GM11168 (cell line): ENCODE data around the gene CSTPP1.

Source experiments
- in situ Hi-C: fragments of 300-500 bp; cut with MboI; formaldehyde crosslinking; loops from one replicate; pipeline ENCODE4 v1.12.0; 2022; ENCODE audit warnings: low sequenced_read_pairs; ENCODE audit not compliant: unreplicated experiment

The CSTPP1 gene

DNA sequence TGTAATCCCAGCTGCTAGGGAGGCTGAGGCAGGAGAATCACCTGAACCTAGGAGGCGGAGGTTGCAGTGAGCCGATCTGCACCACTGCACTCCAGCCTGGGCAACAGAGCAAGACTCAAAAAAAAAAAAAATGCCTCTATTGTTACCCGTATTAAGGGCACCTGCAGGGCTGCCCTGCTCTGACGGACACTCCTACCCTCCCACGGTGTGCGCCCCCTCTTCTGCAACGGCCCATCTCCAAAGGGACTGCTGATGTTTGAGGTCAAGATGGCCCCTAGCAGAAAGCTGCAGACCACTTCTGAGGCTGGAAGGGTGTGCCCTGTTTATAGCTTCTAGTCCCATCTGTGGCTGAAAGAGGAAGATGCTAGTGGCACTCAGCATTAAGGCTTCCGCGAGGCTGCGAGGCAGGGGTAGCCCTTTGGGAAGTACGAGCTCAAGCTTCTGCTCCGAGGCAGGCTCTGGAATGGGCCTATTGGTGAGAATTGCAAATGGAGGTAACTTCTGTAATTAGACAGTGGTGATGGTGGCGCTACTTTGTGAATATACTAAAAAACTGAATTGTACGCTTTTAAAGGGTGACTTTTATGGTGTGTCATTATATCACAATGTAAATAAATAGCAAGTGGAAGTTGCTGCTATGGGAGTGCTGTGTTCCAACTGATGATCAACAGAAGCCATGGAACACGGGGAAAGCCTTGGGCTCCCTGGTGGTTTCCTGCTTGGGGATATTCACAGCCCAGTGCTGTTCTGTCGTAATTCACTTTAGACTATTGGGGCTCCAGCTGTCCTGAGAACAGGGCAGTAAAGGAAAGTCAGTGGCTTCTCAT, 215.8 kb downstream of the CSTPP1 start:
- in situ Hi-C loops: loop anchor here (5.0 kb wide), 1 partner anchor 265 kb away; no protein-coding TSS in a partner anchor

GRCh38 chr11:47152953-47153950, 216.7 kb downstream of the CSTPP1 start:
- in situ Hi-C loops: loop anchor here (5.0 kb wide), 1 partner anchor 266 kb away; no protein-coding TSS in a partner anchor

DNA sequence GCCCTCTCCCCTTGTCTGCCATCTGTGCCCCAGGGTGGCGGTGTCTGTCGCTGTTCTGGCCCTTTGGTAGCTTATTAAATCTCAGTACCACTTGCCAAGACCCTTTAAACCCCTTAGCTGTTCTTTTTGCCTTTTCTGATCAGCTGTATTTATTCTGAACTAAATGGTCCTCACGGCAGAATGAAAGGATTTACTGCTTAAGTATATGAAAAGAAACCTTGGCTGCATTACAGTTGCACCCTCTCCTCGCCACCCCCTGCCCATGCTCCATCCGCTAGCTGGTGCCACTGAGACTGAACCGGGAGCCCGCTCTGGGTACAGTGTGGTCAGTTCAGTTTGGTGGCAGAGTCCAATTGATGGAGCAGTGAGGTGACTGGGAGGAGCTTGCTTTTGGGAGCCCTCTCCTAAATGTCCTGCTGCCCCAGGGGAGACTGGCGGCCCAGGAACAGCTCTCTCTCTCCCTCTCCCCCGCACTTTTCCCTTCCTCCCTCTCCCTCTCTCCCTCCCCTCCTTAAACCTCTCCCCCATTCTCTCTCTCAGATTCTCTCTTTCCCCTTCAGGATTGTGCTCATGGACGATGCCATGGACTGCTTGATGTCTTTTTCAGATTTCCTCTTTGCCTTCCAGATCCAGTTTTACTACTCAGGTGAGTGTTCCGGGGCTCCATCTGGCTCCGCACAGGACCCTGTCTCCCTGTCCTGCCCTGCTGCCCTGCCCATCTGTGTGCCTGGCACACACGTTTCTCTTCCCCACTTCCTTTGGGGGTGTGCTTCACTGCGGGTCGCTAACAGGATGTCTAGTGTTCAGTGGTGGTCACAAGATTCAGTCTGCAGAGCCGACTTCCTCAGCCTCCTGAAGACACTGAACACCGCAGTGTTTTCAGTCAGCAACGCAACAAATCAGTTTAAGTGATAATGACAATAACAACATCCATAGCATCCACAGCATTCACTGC, 218.3 kb downstream of the CSTPP1 start:
- in situ Hi-C loops: loop anchor here (5.0 kb wide), 1 partner anchor 268 kb away; no protein-coding TSS in a partner anchor

DNA sequence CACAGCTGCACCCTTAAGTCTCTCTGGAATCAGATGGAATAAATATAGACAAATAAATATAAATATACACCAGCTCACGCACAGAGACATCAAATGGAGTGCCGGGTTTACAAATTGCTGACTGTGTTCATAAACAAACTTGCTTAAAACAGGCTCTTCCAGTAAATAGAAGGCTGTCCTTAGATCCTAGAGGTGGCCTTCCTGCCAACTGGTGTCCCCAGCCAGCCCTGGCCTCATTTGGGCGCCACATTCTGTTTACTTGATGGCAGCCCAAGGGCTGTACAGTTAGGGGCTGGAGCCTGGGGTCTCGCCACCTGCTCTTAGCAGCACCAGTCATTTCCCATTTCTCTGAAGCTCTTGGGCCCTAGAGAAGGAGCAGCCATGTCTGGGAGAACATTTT, 219.3 kb downstream of the CSTPP1 start:
- in situ Hi-C loops: no loop called here

GRCh38 chr11:47156333-47156732, 219.8 kb downstream of the CSTPP1 start:
- in situ Hi-C loops: no loop called here

GRCh38 chr11:47156951-47157350, 220.4 kb downstream of the CSTPP1 start:
- in situ Hi-C loops: no loop called here

GRCh38 chr11:47157805-47158204, 221.2 kb downstream of the CSTPP1 start:
- in situ Hi-C loops: no loop called here

DNA sequence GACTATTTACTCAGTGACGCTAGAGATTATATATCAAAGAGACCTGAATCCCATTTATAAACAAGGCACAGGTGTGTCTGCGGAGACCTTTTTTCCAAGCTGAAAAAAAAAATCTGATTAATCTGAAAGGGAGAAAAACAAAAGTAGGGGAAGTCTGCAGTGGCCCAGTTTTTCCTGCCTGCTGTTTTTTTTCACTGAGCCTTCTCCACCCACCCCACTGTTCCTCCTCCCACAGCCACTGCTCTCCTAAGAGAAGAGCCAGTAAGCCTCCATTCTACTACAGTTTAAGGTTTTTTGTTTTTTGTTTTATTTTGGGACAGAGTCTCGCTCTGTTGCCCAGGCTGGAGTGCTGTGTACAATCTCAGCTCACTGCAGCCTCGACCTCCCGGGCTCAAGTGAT, 221.7 kb downstream of the CSTPP1 start:
- in situ Hi-C loops: no loop called here

GRCh38 chr11:47160753-47161133, 224.2 kb downstream of the CSTPP1 start:
- in situ Hi-C loops: no loop called here

DNA sequence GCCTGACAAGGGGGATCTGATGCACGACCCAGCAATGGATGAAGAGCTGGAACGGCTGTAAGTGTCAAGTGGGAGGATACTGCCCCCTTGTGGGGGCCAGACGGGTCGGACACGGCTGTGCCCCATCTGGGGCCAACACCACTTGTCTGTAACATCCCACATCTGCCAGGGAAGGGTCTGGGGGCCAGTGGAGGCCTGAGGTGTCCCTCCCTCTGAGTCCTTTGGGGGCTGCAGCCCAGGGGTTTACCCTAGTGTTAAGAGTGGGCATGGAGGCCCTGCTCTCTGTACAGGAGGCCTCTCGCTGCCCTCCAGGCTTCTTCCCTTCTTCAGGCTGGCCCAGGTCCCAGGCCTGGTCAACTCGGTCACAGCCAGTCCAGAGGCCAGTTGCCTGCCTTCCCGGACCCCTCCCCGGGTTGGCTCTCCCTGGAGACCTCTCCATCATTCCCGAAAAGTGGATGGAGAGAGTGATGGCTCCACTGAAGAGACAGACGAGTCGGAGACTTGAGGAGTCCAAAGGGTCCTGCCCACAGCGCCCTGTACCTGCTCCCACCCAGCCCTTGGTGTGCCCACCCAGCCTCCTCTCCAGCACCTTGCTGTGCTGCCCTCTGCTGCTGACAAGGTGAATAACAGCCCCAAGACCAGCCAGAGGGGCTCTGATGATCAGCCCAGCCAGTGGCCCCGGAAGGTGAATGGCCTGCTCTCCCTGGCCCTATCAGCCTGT, 224.7 kb downstream of the CSTPP1 start:
- in situ Hi-C loops: no loop called here

GRCh38 chr11:47161890-47162289, 225.3 kb downstream of the CSTPP1 start:
- in situ Hi-C loops: no loop called here

- in situ Hi-C loops: no loop called here
Observed at GRCh38 chr11:47162426-47162825, 225.9 kb downstream of the CSTPP1 start.

DNA sequence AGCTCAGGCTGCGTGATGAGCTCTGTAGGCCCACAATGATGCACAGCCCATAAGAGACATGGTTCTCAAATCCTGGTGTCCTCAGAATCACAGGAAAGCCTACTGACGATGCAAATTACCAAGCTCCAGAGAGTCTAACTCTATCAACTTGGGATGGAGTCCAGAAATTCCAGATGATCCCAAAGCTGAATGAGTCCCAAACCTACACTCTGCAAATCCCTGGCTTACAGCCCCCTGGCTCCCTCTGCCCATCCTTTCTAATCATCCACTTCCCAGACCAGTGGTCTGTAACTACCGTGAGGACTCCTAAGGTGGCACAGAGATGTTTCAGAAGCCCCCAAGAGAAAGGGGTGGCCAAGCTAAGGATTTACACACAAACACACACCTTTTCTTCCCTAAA, 226.6 kb downstream of the CSTPP1 start:
- in situ Hi-C loops: no loop called here

GRCh38 chr11:47163898-47164297, 227.3 kb downstream of the CSTPP1 start:
- in situ Hi-C loops: no loop called here

DNA sequence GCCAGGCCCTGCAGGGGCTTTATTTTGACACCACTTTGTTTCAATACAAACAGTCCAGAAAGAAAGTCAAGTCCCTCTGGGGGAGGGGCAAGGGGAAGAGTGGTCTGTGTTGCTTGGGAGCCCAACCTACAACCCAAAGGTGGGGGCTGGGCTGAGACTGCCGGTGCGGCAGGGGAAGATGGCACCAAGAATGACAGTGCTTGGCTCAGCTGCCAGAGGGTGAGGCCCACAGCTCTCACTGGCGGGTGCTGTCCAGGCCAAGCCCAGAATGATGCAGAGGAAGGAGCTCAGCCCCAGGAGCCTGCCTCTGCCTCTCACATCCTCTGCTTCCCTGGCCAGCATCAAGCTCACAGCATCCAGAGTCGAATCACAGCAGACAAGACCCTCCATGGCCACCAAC, 227.8 kb downstream of the CSTPP1 start:
- in situ Hi-C loops: no loop called here

GRCh38 chr11:47165253-47165840, 228.8 kb downstream of the CSTPP1 start:
- in situ Hi-C loops: no loop called here

- in situ Hi-C loops: no loop called here
Observed at GRCh38 chr11:47166368-47166767, 229.8 kb downstream of the CSTPP1 start.

- in situ Hi-C loops: no loop called here
Observed at GRCh38 chr11:47171061-47171838, 234.7 kb downstream of the CSTPP1 start.
